ENCODE measurements around the gene RBBP5. TPM values are rescaled to one million over a fixed set of nuclear protein-coding genes. Genes with fewer than 3 reads are reported as not detected.

Gene RBBP5
- total RNA-seq, 1 donor from 2014 or later, result 10.6 TPM

GRCh38 chr1:205071801-205072200, 50.0 kb downstream of the RBBP5 start:
- no peak for DNase-seq (ENCODE audit: low read depth)
- no peak for TF ChIP-seq CTCF (conservative IDR thresholded peaks at IDR 0.05; ENCODE audit: low read depth, low read length)
- H3K4me3 ChIP-seq (ENCODE audit: low read depth, low read length), result no peak overlapping the region

GRCh38 chr1:205071028-205071409, 50.8 kb downstream of the RBBP5 start:
- no peak for DNase-seq (ENCODE audit: low read depth)
- no peak for TF ChIP-seq CTCF (conservative IDR thresholded peaks at IDR 0.05; ENCODE audit: low read depth, low read length)
- H3K4me3 ChIP-seq (ENCODE audit: low read depth, low read length), result no peak overlapping the region

- H3K4me3 ChIP-seq (ENCODE audit: low read depth, low read length), result no peak overlapping the region
- TF ChIP-seq CTCF (conservative IDR thresholded peaks at IDR 0.05; ENCODE audit: low read depth, low read length), result no peak
Measured at GRCh38 chr1:205069371-205070125, 52.2 kb downstream of the RBBP5 start.

GRCh38 chr1:205068457-205069040, 53.2 kb downstream of the RBBP5 start:
- TF ChIP-seq CTCF (conservative IDR thresholded peaks at IDR 0.05; ENCODE audit: low read depth, low read length), result no peak
- no peak for DNase-seq (ENCODE audit: low read depth)

More at GRCh38 chr1:205069371-205070125, 52.2 kb downstream of the RBBP5 start:
- no peak for DNase-seq (ENCODE audit: low read depth)

GRCh38 chr1:205068001-205068400, 53.8 kb downstream of the RBBP5 start:
- no peak for DNase-seq (ENCODE audit: low read depth)
- no peak for TF ChIP-seq CTCF (conservative IDR thresholded peaks at IDR 0.05; ENCODE audit: low read depth, low read length)
- no peak overlapping the region for H3K4me3 ChIP-seq (ENCODE audit: low read depth, low read length)

More at GRCh38 chr1:205068457-205069040, 53.2 kb downstream of the RBBP5 start:
- H3K4me3 ChIP-seq (ENCODE audit: low read depth, low read length), result no peak overlapping the region

GRCh38 chr1:205067031-205067430, 54.7 kb downstream of the RBBP5 start:
- TF ChIP-seq CTCF (conservative IDR thresholded peaks at IDR 0.05; ENCODE audit: low read depth, low read length), result no peak
- no peak overlapping the region for H3K4me3 ChIP-seq (ENCODE audit: low read depth, low read length)
- no peak for DNase-seq (ENCODE audit: low read depth)

Data from epithelial cell of proximal tubule (primary cell).